ENCODE data around the gene GP1BB.
A peak's percentile ranks its signal among the peaks of the same experiment; 100 is the strongest.
"Not testable (repeated sequence)": the region's sequence is repeated elsewhere in the genome, so short reads cannot be mapped to it uniquely, and the experiment has no call there.

Gene GP1BB

GRCh38 chr22:19723232-19723982 is at the start of gene GP1BB:
TSS of gene GP1BB (plus strand) at chr22:19723539. CDS start at chr22:19723570, 31 bp downstream.
- Histone ChIP-seq H3K36me3 (ENCODE audit: insufficient read depth, low read length) (peaks cover 5% of the 10 kb centered on the region), H3K9me3 (ENCODE audit: low read length) (peaks cover 13% of the 10 kb centered on the region), H3K27me3 (ENCODE audit: insufficient read depth, low read length) (peaks cover 75% of the 10 kb centered on the region), H2AFZ (ENCODE audit: low read depth, low read length) (peak within 1 kb of the TSS; percentile 9), H3K4me1 (ENCODE audit: insufficient read depth, low read length) (peaks cover 15% of the 10 kb centered on the region), H3K4me3 (ENCODE audit: low read length) (peak within 1 kb of the TSS; percentile 22)

DNA sequence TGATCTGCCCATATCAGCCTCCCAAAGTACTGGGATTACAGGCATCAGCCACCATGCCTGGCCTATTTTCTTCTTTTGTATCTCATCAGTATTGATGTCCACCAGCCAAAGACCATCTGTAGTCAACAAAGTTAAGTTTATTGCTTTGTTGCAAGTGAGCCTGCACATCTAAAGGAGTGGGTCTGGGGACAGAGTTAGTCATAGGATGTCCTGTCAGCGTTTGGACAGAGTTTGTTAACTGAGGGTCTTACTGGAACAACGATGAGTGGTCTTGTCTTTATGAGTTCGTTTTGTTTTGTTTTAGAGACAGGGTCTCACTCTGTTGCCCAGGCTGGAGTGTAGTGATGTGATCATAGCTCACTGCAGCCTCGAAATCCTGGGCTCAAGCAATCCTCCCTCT is 49.7 kb upstream of the GP1BB start:
- H2AFZ ChIP-seq (ENCODE audit: low read depth, low read length): no peak overlapping the region
- H3K9me3 ChIP-seq (ENCODE audit: low read length): no peaks in the 10 kb centered on the region
- no peaks in the 10 kb centered on the region for H3K36me3 ChIP-seq (ENCODE audit: insufficient read depth, low read length)
- H3K4me3 ChIP-seq (ENCODE audit: low read length): no peak overlapping the region
- H3K27me3 ChIP-seq (ENCODE audit: insufficient read depth, low read length): no peaks in the 10 kb centered on the region
- H3K4me1 ChIP-seq (ENCODE audit: insufficient read depth, low read length): no peaks in the 10 kb centered on the region

DNA sequence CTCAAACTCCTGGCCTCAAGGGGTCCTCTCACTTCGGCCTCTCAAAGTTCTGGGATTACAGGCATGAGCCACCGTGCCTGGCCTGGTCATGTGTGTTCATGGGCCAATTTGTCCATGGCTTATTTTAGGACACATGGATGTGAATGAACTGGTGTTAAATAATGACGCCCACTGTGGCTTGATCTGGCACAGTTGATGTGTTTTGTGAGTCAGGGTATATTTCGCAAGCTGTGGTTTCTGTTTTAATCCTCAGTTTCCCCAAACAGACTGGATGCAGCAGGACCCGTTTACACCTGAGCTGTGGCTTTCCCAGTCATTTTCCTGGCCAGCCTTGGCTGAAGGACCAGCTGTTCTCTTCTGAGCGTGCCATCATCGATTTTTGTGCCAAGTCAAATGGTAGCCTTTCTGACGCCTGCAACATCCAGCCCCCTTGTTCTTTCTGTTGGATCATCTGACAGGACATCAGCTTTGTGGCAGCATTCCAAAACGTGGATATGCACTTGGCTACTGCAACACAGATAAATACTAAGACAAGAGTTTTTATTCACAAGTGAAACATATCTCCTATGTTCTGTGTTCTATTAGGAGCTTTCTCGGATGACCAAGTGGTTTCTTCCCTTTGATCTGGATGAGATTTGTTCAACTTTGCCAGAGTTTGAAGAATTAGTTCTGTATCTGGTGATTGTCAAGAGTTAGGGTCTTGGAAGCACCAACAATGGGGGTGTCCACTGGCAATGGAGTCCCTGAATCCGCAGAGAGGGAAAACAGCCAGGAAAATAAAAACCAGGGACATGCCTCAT is 49.0 kb upstream of the GP1BB start:
- Histone ChIP-seq H3K4me3 (ENCODE audit: low read length) (no peak overlapping the region), H2AFZ (ENCODE audit: low read depth, low read length) (no peak overlapping the region), H3K36me3 (ENCODE audit: insufficient read depth, low read length) (no peaks in the 10 kb centered on the region), H3K4me1 (ENCODE audit: insufficient read depth, low read length) (peaks cover 2% of the 10 kb centered on the region), H3K27me3 (ENCODE audit: insufficient read depth, low read length) (no peaks in the 10 kb centered on the region), H3K9me3 (ENCODE audit: low read length) (no peaks in the 10 kb centered on the region)

- Histone ChIP-seq H3K9me3 (ENCODE audit: low read length) (no peaks in the 10 kb centered on the region), H3K27me3 (ENCODE audit: insufficient read depth, low read length) (no peaks in the 10 kb centered on the region), H2AFZ (ENCODE audit: low read depth, low read length) (no peak overlapping the region), H3K4me1 (ENCODE audit: insufficient read depth, low read length) (peaks cover 4% of the 10 kb centered on the region), H3K36me3 (ENCODE audit: insufficient read depth, low read length) (no peaks in the 10 kb centered on the region), H3K4me3 (ENCODE audit: low read length) (no peak overlapping the region)
These were observed 48.4 kb upstream of the GP1BB start for GRCh38 chr22:19674929-19675253.

DNA sequence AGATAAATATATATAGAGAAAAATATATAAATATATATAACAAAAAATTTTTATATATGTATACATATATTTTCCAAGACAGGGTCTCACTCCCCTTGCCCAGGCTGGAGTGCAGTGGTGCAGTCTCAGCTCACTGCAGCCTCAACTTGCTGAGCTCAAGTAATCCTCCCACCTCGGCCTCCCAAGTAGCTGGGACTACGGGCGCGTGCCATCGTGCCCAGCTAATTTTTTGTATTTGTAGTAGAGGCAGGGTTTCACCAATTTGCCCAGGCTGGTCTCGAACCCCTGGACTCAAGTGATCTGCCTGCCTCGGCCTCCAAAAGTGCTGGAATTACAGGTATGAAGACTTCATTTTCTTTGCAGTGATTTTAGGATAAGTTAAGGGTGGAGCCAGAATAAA is 47.9 kb upstream of the GP1BB start:
- no peaks in the 10 kb centered on the region for H3K36me3 ChIP-seq (ENCODE audit: insufficient read depth, low read length)
- no peak overlapping the region for H2AFZ ChIP-seq (ENCODE audit: low read depth, low read length)
- no peaks in the 10 kb centered on the region for H3K9me3 ChIP-seq (ENCODE audit: low read length)
- H3K27me3 ChIP-seq (ENCODE audit: insufficient read depth, low read length): no peaks in the 10 kb centered on the region
- no peak overlapping the region for H3K4me3 ChIP-seq (ENCODE audit: low read length)
- peaks cover 4% of the 10 kb centered on the region for H3K4me1 ChIP-seq (ENCODE audit: insufficient read depth, low read length)

DNA sequence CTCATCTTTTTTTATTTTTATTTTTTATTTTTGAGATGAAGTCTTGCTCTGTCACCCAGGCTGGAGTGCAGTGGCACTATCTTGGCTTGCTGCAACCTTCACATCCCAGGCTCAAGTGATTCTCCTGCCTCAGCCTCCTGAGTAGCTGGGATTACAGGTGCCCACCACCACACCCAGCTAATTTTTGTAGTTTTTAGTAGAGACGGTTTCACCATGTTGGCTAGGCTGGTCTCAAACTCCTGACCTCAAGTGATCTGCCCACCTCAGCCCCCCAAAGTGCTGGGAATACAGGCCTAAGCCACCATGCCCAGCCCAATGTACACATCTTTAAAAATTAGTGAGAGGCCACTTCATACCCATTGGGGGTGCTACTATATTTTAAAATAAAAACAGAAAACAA is 46.9 kb upstream of the GP1BB start:
- not testable (repeated sequence) for H3K9me3 ChIP-seq (ENCODE audit: low read length); H2AFZ ChIP-seq (ENCODE audit: low read depth, low read length); H3K4me3 ChIP-seq (ENCODE audit: low read length); H3K4me1 ChIP-seq (ENCODE audit: insufficient read depth, low read length); H3K27me3 ChIP-seq (ENCODE audit: insufficient read depth, low read length); H3K36me3 ChIP-seq (ENCODE audit: insufficient read depth, low read length)

DNA sequence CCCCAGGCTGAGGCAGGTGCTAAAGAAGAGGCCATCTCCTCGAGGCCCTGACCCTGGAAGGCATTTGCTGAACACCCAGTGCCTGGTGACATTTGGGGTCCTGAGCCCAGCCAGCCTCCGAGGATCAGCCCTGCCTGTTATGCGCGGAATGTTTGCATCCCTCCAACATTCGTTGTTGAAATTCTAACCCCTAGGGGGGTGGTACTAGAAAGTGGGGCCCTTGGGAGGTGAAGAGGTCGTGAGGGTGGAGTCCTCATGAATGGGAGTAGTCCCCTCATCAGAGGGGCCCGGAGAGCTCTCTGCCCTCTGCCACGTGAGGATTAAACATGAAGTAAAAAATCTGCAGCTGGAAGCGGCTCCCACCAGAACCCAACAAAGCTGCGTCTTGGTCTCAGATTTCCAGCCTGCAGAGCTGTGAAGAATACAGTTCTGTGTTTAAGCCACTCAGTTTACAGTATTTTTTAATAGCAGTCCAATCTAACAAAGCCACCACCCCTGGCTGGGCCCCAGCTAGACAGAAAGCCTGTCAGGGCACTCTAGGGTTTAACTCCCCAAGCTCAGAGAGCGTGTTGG is 44.3 kb upstream of the GP1BB start:
- H2AFZ ChIP-seq (ENCODE audit: low read depth, low read length): no peak overlapping the region
- H3K36me3 ChIP-seq (ENCODE audit: insufficient read depth, low read length): no peaks in the 10 kb centered on the region
- H3K9me3 ChIP-seq (ENCODE audit: low read length): no peaks in the 10 kb centered on the region
- H3K4me1 ChIP-seq (ENCODE audit: insufficient read depth, low read length): peaks cover 4% of the 10 kb centered on the region
- H3K27me3 ChIP-seq (ENCODE audit: insufficient read depth, low read length): peaks cover 2% of the 10 kb centered on the region
- H3K4me3 ChIP-seq (ENCODE audit: low read length): no peak overlapping the region

GRCh38 chr22:19679522-19680101 is 43.7 kb upstream of the GP1BB start:
- no peak overlapping the region for H2AFZ ChIP-seq (ENCODE audit: low read depth, low read length)
- H3K36me3 ChIP-seq (ENCODE audit: insufficient read depth, low read length): no peaks in the 10 kb centered on the region
- peaks cover 2% of the 10 kb centered on the region for H3K27me3 ChIP-seq (ENCODE audit: insufficient read depth, low read length)
- H3K4me1 ChIP-seq (ENCODE audit: insufficient read depth, low read length): peaks cover 4% of the 10 kb centered on the region
- no peak overlapping the region for H3K4me3 ChIP-seq (ENCODE audit: low read length)
- H3K9me3 ChIP-seq (ENCODE audit: low read length): no peaks in the 10 kb centered on the region

- Histone ChIP-seq H3K4me1 (ENCODE audit: insufficient read depth, low read length) (peaks cover 4% of the 10 kb centered on the region), H3K4me3 (ENCODE audit: low read length) (no peak overlapping the region), H3K36me3 (ENCODE audit: insufficient read depth, low read length) (no peaks in the 10 kb centered on the region), H2AFZ (ENCODE audit: low read depth, low read length) (no peak overlapping the region), H3K27me3 (ENCODE audit: insufficient read depth, low read length) (peaks cover 2% of the 10 kb centered on the region), H3K9me3 (ENCODE audit: low read length) (no peaks in the 10 kb centered on the region)
These were observed 43.0 kb upstream of the GP1BB start for GRCh38 chr22:19680287-19680881.

DNA sequence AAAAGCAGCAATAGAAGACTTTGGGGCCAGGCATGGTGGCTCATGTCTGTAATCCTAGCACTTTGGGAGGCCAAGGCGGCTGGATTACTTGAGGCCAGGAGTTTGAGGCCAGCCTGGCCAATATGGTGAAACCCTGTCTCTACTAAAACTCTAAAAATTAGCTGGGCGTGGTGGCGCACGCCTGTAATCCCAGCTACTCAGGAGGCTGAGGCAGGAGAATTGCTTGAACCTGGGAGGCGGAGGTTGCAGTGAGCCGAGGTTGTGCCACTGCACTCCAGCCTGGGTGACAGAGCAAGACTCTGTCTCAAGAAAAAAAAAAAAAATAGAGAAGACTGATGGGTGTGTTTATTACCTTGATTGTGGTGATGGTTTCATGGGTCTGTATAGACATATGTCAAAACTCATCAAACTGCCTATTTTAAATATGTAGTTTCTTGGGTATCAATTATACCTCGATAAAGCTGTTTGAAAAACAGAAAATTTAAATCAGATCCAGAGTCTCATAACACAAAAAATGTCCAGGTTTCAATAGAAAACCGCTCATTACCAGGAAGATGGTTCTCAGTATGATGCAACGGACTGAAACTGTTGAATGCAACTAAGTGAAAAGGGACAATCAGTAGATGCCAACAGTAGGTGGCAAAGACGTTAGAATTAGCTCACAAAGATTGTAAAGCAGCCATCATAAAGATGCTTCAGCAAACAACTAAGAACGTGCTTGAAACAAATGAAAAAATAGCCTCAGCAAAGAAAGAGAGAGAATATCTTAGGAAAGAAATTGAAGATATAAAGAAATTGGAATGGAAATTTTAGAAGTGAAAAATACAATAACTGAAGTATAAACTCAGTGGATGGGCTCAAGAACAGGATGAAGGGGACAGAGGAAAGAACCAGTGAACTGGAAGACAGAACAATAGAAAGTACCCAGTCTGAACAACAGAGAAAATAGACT is 42.2 kb upstream of the GP1BB start:
- peaks cover 4% of the 10 kb centered on the region for H3K4me1 ChIP-seq (ENCODE audit: insufficient read depth, low read length)
- peaks cover 2% of the 10 kb centered on the region for H3K27me3 ChIP-seq (ENCODE audit: insufficient read depth, low read length)
- no peaks in the 10 kb centered on the region for H3K36me3 ChIP-seq (ENCODE audit: insufficient read depth, low read length)
- H2AFZ ChIP-seq (ENCODE audit: low read depth, low read length): no peak overlapping the region
- H3K4me3 ChIP-seq (ENCODE audit: low read length): no peak overlapping the region
- no peaks in the 10 kb centered on the region for H3K9me3 ChIP-seq (ENCODE audit: low read length)

- peaks cover 4% of the 10 kb centered on the region for H3K4me1 ChIP-seq (ENCODE audit: insufficient read depth, low read length)
- no peaks in the 10 kb centered on the region for H3K36me3 ChIP-seq (ENCODE audit: insufficient read depth, low read length)
- H3K9me3 ChIP-seq (ENCODE audit: low read length): no peaks in the 10 kb centered on the region
- no peak overlapping the region for H3K4me3 ChIP-seq (ENCODE audit: low read length)
- no peak overlapping the region for H2AFZ ChIP-seq (ENCODE audit: low read depth, low read length)
- peaks cover 4% of the 10 kb centered on the region for H3K27me3 ChIP-seq (ENCODE audit: insufficient read depth, low read length)
These were observed 41.5 kb upstream of the GP1BB start for GRCh38 chr22:19681863-19682245.

DNA sequence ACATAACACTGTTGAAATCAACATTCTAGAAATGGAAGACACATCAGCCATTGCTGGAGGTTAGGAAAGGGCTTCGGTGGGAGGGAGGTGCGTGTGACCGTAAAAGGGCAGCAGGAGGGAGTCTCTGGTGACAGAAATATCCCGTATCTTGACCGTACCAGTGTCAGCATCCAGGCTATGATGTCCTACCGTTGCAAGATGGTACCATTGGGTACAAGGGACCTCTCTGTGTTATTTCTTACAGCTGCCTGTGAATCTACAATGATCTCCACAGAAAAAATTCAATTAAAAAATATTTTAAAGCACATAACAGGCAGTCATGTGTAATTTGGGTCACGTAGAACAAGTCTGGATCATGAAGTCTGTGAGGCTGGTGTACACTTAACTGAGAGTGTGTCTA is 36.4 kb upstream of the GP1BB start:
- Histone ChIP-seq H3K4me1 (ENCODE audit: insufficient read depth, low read length) (no peaks in the 10 kb centered on the region), H2AFZ (ENCODE audit: low read depth, low read length) (no peak overlapping the region), H3K27me3 (ENCODE audit: insufficient read depth, low read length) (peaks cover 23% of the 10 kb centered on the region), H3K36me3 (ENCODE audit: insufficient read depth, low read length) (no peaks in the 10 kb centered on the region), H3K9me3 (ENCODE audit: low read length) (no peaks in the 10 kb centered on the region), H3K4me3 (ENCODE audit: low read length) (no peak overlapping the region)
